DOHH2 (cell line): ENCODE measurements around the gene NTNG2.

Experiments used
- H3F3A ChIP-seq: fragments of 200-600 bp; sonication (generic), shearing (Covaris generic); 2 replicates; pipeline ENCODE4 v1.6.0; 2016; ENCODE audit warnings: antibody characterized with exemption, mild to moderate bottlenecking; ENCODE audit not compliant: control insufficient read depth, insufficient read depth
- H3K27ac ChIP-seq: fragments of 200-600 bp; sonication (generic); 2 replicates; pipeline ENCODE4 v1.5.1; 2014; ENCODE audit warnings: low read depth, mild to moderate bottlenecking, low read length, moderate library complexity
- H3K27me3 ChIP-seq: fragments of 200-600 bp; sonication (generic); 2 replicates; pipeline ENCODE4 v1.6.1; 2014; ENCODE audit warnings: mild to moderate bottlenecking, low read length, mixed read lengths; ENCODE audit not compliant: control insufficient read depth
- H3K36me3 ChIP-seq: fragments of 200-600 bp; sonication (generic); 2 replicates; pipeline ENCODE4 v1.6.1; 2014; ENCODE audit warnings: mild to moderate bottlenecking, low read length, moderate library complexity, mixed read lengths; ENCODE audit not compliant: control insufficient read depth
- H3K4me1 ChIP-seq: fragments of 200-600 bp; sonication (generic); 2 replicates; pipeline ENCODE4 v1.6.1; 2014; ENCODE audit warnings: mild to moderate bottlenecking, low read length, mixed read lengths; ENCODE audit not compliant: control insufficient read depth
- H3K4me2 ChIP-seq: fragments of 200-600 bp; sonication (generic); 2 replicates; pipeline ENCODE4 v1.6.0; 2014; ENCODE audit warnings: mild to moderate bottlenecking, low read length, moderate library complexity
- H3K4me3 ChIP-seq: fragments of 200-600 bp; sonication (generic); 2 replicates; pipeline ENCODE4 v1.5.1; 2014; ENCODE audit warnings: mild to moderate bottlenecking, low read length, mixed read lengths
- H3K79me2 ChIP-seq: fragments of 200-600 bp; sonication (generic); 2 replicates; pipeline ENCODE4 v1.6.1; 2014; ENCODE audit warnings: mild to moderate bottlenecking, low read length, mixed read lengths; ENCODE audit not compliant: control insufficient read depth
- H3K9me2 ChIP-seq: fragments of 200-600 bp; sonication (generic); replicated peaks from 2 replicates; pipeline ENCODE4 v1.6.1; 2014; ENCODE audit warnings: mild to moderate bottlenecking, low read length, mixed read lengths; ENCODE audit not compliant: control insufficient read depth
- H3K9me3 ChIP-seq: fragments of 200-600 bp; sonication (generic); 2 replicates; pipeline ENCODE4 v1.6.1; 2014; ENCODE audit warnings: antibody characterized with exemption, low read length, mixed read lengths; ENCODE audit not compliant: control insufficient read depth, insufficient read depth
- H4K20me1 ChIP-seq: fragments of 200-600 bp; sonication (generic); 2 replicates; pipeline ENCODE4 v1.6.0; 2014; ENCODE audit warnings: low read depth, mild to moderate bottlenecking, antibody characterized with exemption, low read length, moderate library complexity; ENCODE audit not compliant: control insufficient read depth, insufficient read depth
- EZH2phosphoT487 ChIP-seq: fragments of 200-600 bp; sonication (generic); IDR thresholded peaks from 2 replicates; pipeline ENCODE4 v1.6.1; 2017; ENCODE audit warnings: borderline replicate concordance, mild to moderate bottlenecking, antibody characterized with exemption, low read length, moderate library complexity, mixed read lengths
- TF ChIP-seq, protein P1 (sequence below): fragments of 200-600 bp; sonication (generic); IDR thresholded peaks from one replicate; pipeline ENCODE4 v1.5.1; 2014; ENCODE audit warnings: antibody characterized with exemption, mild to moderate bottlenecking, low read depth, low read length; ENCODE audit not compliant: poor library complexity, severe bottlenecking

The NTNG2 gene

DNA sequence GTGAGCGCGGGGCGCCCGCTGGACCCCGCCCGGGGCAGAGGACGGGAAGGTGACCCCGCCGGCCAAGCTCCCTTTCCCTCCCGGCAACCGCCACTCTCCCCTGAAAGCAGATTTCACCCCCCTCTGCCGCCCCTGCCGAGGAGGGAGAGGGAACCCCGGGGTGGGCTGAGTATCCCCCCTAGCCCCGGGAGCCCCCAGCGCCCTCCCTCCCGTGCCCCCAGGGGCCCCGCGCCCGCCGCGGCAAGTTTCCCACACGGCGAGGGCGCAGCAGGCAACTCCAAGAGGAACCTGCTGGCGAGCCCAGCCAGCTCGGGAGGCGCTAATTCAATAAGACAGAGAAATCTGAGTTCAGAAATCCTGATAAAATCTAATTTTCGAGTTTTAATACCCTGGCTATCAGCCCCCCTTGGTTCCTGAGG lies 1.6 kb downstream of the NTNG2 start:
- Histone ChIP-seq H3K4me2 (no peak overlapping the region), H3K36me3 (no peaks in the 10 kb centered on the region), H4K20me1 (no peaks in the 10 kb centered on the region), H3K27me3 (peaks cover 75% of the 10 kb centered on the region), H3F3A (no peaks in the 10 kb centered on the region), H3K79me2 (no peaks in the 10 kb centered on the region), H3K4me1 (peaks cover 26% of the 10 kb centered on the region), H3K27ac (no peak overlapping the region), H3K9me2 (no peaks in the 10 kb centered on the region), H3K9me3 (no peaks in the 10 kb centered on the region), H3K4me3 (no peak overlapping the region)
- TF ChIP-seq, protein P1, sequence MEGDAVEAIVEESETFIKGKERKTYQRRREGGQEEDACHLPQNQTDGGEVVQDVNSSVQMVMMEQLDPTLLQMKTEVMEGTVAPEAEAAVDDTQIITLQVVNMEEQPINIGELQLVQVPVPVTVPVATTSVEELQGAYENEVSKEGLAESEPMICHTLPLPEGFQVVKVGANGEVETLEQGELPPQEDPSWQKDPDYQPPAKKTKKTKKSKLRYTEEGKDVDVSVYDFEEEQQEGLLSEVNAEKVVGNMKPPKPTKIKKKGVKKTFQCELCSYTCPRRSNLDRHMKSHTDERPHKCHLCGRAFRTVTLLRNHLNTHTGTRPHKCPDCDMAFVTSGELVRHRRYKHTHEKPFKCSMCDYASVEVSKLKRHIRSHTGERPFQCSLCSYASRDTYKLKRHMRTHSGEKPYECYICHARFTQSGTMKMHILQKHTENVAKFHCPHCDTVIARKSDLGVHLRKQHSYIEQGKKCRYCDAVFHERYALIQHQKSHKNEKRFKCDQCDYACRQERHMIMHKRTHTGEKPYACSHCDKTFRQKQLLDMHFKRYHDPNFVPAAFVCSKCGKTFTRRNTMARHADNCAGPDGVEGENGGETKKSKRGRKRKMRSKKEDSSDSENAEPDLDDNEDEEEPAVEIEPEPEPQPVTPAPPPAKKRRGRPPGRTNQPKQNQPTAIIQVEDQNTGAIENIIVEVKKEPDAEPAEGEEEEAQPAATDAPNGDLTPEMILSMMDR: no peak
- TF ChIP-seq EZH2phosphoT487: peak; percentile 88; the same call in 1 of the 2 replicates

DNA sequence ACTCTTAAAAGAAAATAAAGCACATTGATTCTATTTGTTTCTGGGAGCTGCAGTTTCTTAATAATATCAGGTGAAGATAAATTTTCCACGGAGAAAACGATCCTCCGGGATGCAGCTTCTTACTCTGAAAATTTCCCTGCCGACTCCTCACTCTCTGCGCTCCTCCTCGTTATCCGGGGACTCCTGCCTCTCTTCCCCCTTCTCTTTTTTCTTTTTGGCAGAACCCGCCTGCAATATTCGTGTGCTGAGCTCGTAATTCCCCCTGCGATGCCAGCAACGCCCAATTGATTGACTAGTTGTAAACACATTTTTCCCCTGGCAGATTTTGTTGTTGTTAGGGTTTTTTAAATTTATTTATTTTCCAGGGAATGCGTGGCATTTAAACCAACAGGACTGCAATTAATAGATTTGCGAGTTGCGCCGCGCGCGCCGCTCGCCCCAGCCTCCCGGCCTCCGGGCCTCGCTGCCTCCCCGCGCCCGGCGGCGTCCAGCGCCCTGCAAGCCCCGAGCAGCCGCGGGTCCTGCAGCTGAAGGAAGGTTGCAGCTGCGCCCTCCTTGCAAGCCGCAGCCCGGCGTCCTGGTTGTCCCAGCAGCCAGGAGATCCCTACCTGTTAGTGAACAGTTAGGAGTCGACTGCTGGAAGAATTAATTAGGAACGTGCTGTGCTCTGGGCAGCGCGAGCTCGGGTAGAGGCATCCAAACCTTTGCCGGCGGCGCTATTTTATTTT lies 2.2 kb downstream of the NTNG2 start:
- no peaks in the 10 kb centered on the region for H3F3A ChIP-seq
- H3K4me1 ChIP-seq: peaks cover 22% of the 10 kb centered on the region
- no peaks in the 10 kb centered on the region for H3K36me3 ChIP-seq
- H3K27ac ChIP-seq: no peak overlapping the region
- peaks cover 73% of the 10 kb centered on the region for H3K27me3 ChIP-seq
- TF ChIP-seq EZH2phosphoT487: 0 out of 2 replicates have a peak, but pooled peaks have one; percentile 12
- TF ChIP-seq, protein P1: no peak
- no peaks in the 10 kb centered on the region for H3K79me2 ChIP-seq
- H3K9me2 ChIP-seq: no peaks in the 10 kb centered on the region
- H3K4me3 ChIP-seq: no peak overlapping the region
- no peaks in the 10 kb centered on the region for H3K9me3 ChIP-seq
- no peaks in the 10 kb centered on the region for H4K20me1 ChIP-seq
- H3K4me2 ChIP-seq: no peak overlapping the region

DNA sequence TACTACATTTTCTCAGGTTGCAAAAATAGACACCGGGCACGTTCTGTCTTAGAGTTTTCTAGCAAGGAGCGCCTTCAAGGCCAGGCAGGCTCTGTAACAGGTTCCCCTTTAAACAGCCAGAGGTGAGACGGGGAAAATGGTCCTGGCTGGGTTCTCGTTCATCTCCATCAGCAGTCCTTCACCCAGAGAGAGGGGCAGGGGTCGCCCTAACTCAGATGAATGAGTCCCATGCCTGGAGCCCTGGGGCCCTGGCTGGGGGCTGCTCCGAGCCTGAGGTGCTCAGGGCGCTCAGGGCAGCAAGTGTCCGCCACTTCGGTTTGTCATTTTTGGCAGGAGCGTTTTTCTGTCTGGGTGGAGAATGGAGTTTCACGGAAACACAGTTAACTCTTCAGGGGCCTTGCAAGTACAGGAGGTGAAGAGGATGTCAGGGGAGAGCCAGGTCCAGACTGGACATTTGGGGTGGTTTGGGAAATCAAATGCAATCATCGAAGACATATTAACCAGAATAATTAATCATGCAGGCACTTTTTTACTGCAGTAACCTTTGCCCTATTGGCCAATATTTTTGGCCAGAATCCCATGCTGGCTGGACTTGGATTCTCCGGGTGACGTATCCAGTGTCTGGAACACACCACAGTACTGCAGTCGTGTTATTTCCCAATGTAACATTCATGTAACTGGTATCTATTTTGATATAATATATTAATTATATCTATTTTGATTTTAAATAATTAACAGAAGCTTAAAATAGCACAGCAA lies 2.9 kb downstream of the NTNG2 start:
- no peak for TF ChIP-seq EZH2phosphoT487
- TF ChIP-seq, protein P1: no peak
- no peaks in the 10 kb centered on the region for H4K20me1 ChIP-seq
- H3K4me2 ChIP-seq: no peak overlapping the region
- H3K9me2 ChIP-seq: no peaks in the 10 kb centered on the region
- H3K36me3 ChIP-seq: no peaks in the 10 kb centered on the region
- no peaks in the 10 kb centered on the region for H3K9me3 ChIP-seq
- H3K27me3 ChIP-seq: peaks cover 67% of the 10 kb centered on the region
- no peak overlapping the region for H3K4me3 ChIP-seq
- no peaks in the 10 kb centered on the region for H3K79me2 ChIP-seq
- peaks cover 19% of the 10 kb centered on the region for H3K4me1 ChIP-seq
- H3F3A ChIP-seq: no peaks in the 10 kb centered on the region
- H3K27ac ChIP-seq: no peak overlapping the region
